ENCODE results near the gene CNOT4.

GRCh38 chr7:135372222-135372621 is 137.7 kb downstream of the CNOT4 start:
- TF ChIP-seq CTCF (IDR thresholded peaks at IDR 0.05; ENCODE audit: low read depth, low read length) (no peak), EZH2phosphoT487 (IDR thresholded peaks at IDR 0.05; ENCODE audit: low read depth) (no peak)
